Bronchial epithelial cell (primary cell): ENCODE data around the gene PLD4. TPM values are rescaled to one million over a fixed set of nuclear protein-coding genes. Genes with fewer than 3 reads are reported as not detected.

Source experiments
- DNase-seq: peaks from one replicate; pipeline ENCODE4 v3.0.0-alpha.2; 2010; ENCODE audit warnings: low read depth
- FAIRE-seq: peaks from 2 replicates; lab custom pipeline; 2011; peaks lifted over from hg19 to GRCh38; lab: Jason Lieb, UNC
- H3K27me3 ChIP-seq: 2 replicates; pipeline ENCODE4 v1.5.1; 2011; ENCODE audit warnings: low read length; ENCODE audit not compliant: control insufficient read depth, insufficient read depth
- H3K36me3 ChIP-seq: 2 replicates; pipeline ENCODE4 v1.5.1; 2011; ENCODE audit warnings: low read length; ENCODE audit not compliant: control insufficient read depth, insufficient read depth
- H3K4me3 ChIP-seq: 2 replicates; pipeline ENCODE4 v1.5.1; 2011; ENCODE audit warnings: mild to moderate bottlenecking, low read depth, low read length, control low read depth
- CTCF ChIP-seq: IDR thresholded peaks from 2 replicates; pipeline ENCODE4 v1.5.1; 2011; ENCODE audit warnings: mild to moderate bottlenecking, moderate library complexity, low read length, control low read depth, inconsistent platforms; ENCODE audit not compliant: insufficient read depth, severe bottlenecking
- total RNA-seq: library from RNA; depleted of rRNA; stranded (reverse); fragments of >200 nt; gene quantifications from 2 replicates; pipeline ENCODE4 v1.2.1, GENCODE V29; 2014

The PLD4 gene
- total RNA-seq, 1 donor from 2014 or later, result not detected

DNA sequence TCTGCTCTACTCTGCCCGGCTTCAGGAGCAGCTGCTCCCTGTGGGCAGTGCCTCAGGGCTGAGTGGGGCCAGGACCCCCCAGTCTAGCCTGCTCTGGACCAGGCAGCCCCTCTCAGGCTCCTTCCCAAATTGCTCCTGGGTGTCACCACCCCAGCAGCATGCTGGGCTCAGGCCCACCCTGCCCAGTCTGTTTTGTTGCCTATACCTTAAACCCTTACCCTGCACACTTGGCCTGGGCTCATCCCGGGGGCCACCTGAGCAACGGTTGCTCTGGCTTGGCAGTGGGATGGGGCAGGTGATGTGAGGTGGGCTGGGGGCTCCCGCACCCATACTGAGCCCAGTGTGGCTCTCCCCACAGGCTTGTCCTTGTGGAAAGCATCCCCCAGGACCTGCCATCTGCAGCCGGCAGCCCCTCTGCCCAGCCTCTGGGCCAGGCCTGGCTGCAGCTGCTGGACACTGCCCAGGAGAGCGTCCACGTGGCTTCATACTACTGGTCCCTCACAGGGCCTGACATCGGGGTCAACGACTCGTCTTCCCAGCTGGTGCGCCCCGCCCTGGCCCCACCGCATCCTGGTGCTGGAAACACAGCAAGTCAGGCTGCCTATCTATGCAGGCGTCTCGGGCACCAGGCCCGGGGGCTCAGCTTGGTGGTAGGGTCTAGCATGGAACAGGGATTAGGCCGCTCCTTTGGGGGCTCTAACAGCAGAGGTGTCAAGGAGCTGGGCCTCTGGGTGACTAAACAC is 3.9 kb downstream of the PLD4 start:
- Histone ChIP-seq H3K36me3 (no peaks in the 10 kb centered on the region), H3K27me3 (peaks cover 5% of the 10 kb centered on the region), H3K4me3 (no peak overlapping the region)
- FAIRE-seq, result no peak
- TF ChIP-seq CTCF, result no peak
- DNase-seq, result no peak

- no peak overlapping the region for H3K4me3 ChIP-seq
- no peak for FAIRE-seq
- H3K27me3 ChIP-seq, result peaks cover 6% of the 10 kb centered on the region
- no peak for DNase-seq
- H3K36me3 ChIP-seq, result no peaks in the 10 kb centered on the region
- TF ChIP-seq CTCF, result no peak
Measured at GRCh38 chr14:104929268-104930230, 4.9 kb downstream of the PLD4 start.

DNA sequence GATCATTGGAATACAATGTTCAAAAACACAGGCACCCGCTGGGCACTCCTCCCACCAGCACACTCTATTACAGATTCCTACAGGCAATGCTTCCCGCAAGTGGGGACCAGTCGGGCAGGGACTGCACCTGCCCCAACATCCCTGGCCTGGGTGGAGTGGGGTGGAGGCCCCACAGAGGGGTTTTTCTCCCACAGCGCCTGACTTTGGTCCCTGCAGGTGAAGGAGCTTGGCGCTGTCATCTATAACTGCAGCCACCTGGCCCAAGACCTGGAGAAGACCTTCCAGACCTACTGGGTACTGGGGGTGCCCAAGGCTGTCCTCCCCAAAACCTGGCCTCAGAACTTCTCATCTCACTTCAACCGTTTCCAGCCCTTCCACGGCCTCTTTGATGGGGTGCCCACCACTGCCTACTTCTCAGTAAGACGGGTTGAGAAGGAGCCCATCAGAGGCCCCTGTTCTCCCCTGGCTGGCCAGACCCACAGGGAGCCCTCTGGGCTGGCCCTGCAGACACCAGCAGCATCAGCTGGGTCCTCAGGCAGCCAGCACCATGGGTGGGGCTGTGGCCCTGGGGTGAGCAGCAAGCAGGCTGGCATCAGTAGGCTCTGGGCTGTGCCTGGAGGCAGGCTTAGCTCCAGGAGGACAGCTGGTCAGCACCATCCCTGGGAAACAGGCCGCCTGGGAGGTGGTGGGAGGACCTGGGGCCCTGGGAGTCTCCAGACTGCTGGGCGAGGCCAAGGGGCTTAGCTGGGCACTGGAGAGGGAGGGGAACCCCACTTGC is 6.0 kb downstream of the PLD4 start:
- no peak for FAIRE-seq
- Histone ChIP-seq H3K4me3 (no peak overlapping the region), H3K36me3 (no peaks in the 10 kb centered on the region), H3K27me3 (peaks cover 6% of the 10 kb centered on the region)
- DNase-seq, result no peak
- TF ChIP-seq CTCF, result no peak

GRCh38 chr14:104931304-104931770 is 6.7 kb downstream of the PLD4 start:
- DNase-seq (no peak), FAIRE-seq (no peak)
- Histone ChIP-seq H3K27me3 (peaks cover 6% of the 10 kb centered on the region), H3K4me3 (no peak overlapping the region), H3K36me3 (no peaks in the 10 kb centered on the region)
- TF ChIP-seq CTCF, result no peak

DNA sequence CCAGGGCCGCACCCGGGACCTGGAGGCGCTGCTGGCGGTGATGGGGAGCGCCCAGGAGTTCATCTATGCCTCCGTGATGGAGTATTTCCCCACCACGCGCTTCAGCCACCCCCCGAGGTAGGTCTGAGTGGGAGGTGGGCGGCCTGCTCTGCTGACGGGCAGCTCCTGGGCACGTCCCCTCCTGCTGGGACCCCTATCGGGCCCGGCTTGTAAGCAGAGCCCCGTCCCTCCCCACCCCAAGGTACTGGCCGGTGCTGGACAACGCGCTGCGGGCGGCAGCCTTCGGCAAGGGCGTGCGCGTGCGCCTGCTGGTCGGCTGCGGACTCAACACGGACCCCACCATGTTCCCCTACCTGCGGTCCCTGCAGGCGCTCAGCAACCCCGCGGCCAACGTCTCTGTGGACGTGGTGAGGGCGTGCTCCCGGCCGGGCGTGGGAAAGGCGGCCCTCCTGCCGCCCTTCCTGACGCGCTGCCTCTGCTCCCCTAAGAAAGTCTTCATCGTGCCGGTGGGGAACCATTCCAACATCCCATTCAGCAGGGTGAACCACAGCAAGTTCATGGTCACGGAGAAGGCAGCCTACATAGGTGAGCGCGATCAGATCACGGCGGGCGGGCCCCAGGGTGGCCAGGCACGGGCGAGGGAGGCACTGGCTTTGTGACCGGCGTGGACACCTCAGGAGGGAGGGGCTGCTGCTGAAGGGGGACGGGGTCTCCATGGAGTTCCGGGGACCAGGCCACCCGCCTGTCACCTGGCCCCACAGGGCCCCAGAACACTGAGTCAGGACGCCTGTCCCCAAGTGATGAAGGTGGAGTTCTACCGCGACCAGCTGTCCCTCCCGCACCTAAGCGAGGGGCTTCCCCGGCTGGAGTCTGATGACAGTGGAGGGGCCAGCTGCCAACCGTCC is 7.3 kb downstream of the PLD4 start:
- FAIRE-seq, result no peak
- TF ChIP-seq CTCF, result no peak
- DNase-seq, result no peak
- Histone ChIP-seq H3K4me3 (no peak overlapping the region), H3K36me3 (no peaks in the 10 kb centered on the region), H3K27me3 (peaks cover 6% of the 10 kb centered on the region)
